OCI-LY3 (cell line): Measurements from ENCODE around the gene PTRH1.

Experiments used
- H2AFZ ChIP-seq: fragments of 200-600, 300-600 bp; shearing (Covaris generic); 2 replicates; pipeline ENCODE4 v1.6.0; 2014; ENCODE audit warnings: antibody characterized with exemption, low read depth, low read length
- H3K27ac ChIP-seq: fragments of 200-600, 300-600 bp; sonication (generic); 2 replicates; pipeline ENCODE4 v1.5.1; 2014; ENCODE audit warnings: mild to moderate bottlenecking, low read length, moderate library complexity, mixed read lengths
- H3K27me3 ChIP-seq: fragments of 200-600, 300-600 bp; sonication (generic); 2 replicates; pipeline ENCODE4 v1.6.1; 2014; ENCODE audit warnings: low read depth, low read length, mixed read lengths
- H3K36me3 ChIP-seq: fragments of 200-600, 300-600 bp; sonication (generic); replicated peaks from 2 replicates; pipeline ENCODE3; 2014; ENCODE audit warnings: low read depth, low read length, mixed read lengths
- H3K4me1 ChIP-seq: fragments of 300-600, 200-600 bp; sonication (generic); 2 replicates; pipeline ENCODE4 v1.6.1; 2014; ENCODE audit warnings: low read length, mixed read lengths
- H3K4me2 ChIP-seq: fragments of 200-600, 300-600 bp; sonication (generic); 2 replicates; pipeline ENCODE4 v1.6.1; 2014; ENCODE audit warnings: low read length, mixed read lengths
- H3K4me3 ChIP-seq: fragments of 300-600, 200-600 bp; sonication (generic); 2 replicates; pipeline ENCODE4 v1.5.1; 2014; ENCODE audit warnings: antibody characterized with exemption, mild to moderate bottlenecking, low read length, moderate library complexity
- H3K79me2 ChIP-seq: fragments of 300-600, 200-600 bp; shearing (Covaris generic); 2 replicates; pipeline ENCODE4 v1.6.1; 2014; ENCODE audit warnings: mild to moderate bottlenecking, low read length, mixed read lengths
- H3K9ac ChIP-seq: fragments of 300-600, 200-600 bp; shearing (Covaris generic); 2 replicates; pipeline ENCODE4 v1.6.0; 2014; ENCODE audit warnings: mild to moderate bottlenecking, low read length, moderate library complexity
- H3K9me3 ChIP-seq: fragments of 200-600, 300-600 bp; shearing (Covaris generic); 2 replicates; pipeline ENCODE4 v1.6.1; 2014; ENCODE audit warnings: low read length, mixed read lengths; ENCODE audit not compliant: insufficient read depth
- H4K20me1 ChIP-seq: fragments of 200-600, 300-600 bp; sonication (generic); 2 replicates; pipeline ENCODE4 v1.6.1; 2016; ENCODE audit warnings: low read length, mixed read lengths; ENCODE audit not compliant: insufficient read depth
- CTCF ChIP-seq: fragments of 200-600, 300-600 bp; sonication (generic); IDR thresholded peaks from 2 replicates; pipeline ENCODE4 v1.5.1; 2014; ENCODE audit warnings: antibody characterized with exemption, low read length, low read depth
- EZH2phosphoT487 ChIP-seq: fragments of 200-600 bp; shearing (Covaris generic); IDR thresholded peaks from 2 replicates; pipeline ENCODE4 v1.6.1; 2018; ENCODE audit warnings: antibody characterized with exemption, mixed run types, low read depth

PTRH1 gene

GRCh38 chr9:127755061-127756060 is 39.9 kb upstream of the PTRH1 start:
- TF ChIP-seq CTCF (no peak), EZH2phosphoT487 (no peak)
- Histone ChIP-seq H3K27me3 (no peaks in the 10 kb centered on the region), H2AFZ (no peak overlapping the region), H3K9me3 (no peaks in the 10 kb centered on the region), H4K20me1 (peaks cover 45% of the 10 kb centered on the region), H3K4me2 (no peak overlapping the region), H3K36me3 (peaks cover 21% of the 10 kb centered on the region), H3K27ac (no peak overlapping the region), H3K9ac (no peak overlapping the region), H3K4me1 (no peaks in the 10 kb centered on the region), H3K4me3 (no peak overlapping the region), H3K79me2 (no peaks in the 10 kb centered on the region)

GRCh38 chr9:127754099-127755060 is 38.9 kb upstream of the PTRH1 start:
- H3K4me3 ChIP-seq: no peak overlapping the region
- H3K4me2 ChIP-seq: no peak overlapping the region
- H3K9ac ChIP-seq: no peak overlapping the region
- no peaks in the 10 kb centered on the region for H3K79me2 ChIP-seq
- peaks cover 50% of the 10 kb centered on the region for H4K20me1 ChIP-seq
- no peak overlapping the region for H3K27ac ChIP-seq
- TF ChIP-seq EZH2phosphoT487: no peak
- TF ChIP-seq CTCF: no peak
- no peak overlapping the region for H2AFZ ChIP-seq
- H3K27me3 ChIP-seq: no peaks in the 10 kb centered on the region
- H3K36me3 ChIP-seq: peaks cover 27% of the 10 kb centered on the region
- no peaks in the 10 kb centered on the region for H3K9me3 ChIP-seq
- no peaks in the 10 kb centered on the region for H3K4me1 ChIP-seq

GRCh38 chr9:127753622-127754021 is 38.2 kb upstream of the PTRH1 start:
- H3K4me2 ChIP-seq: no peak overlapping the region
- no peaks in the 10 kb centered on the region for H3K9me3 ChIP-seq
- peaks cover 48% of the 10 kb centered on the region for H4K20me1 ChIP-seq
- no peak overlapping the region for H3K9ac ChIP-seq
- no peak for TF ChIP-seq CTCF
- TF ChIP-seq EZH2phosphoT487: no peak
- no peak overlapping the region for H3K27ac ChIP-seq
- no peaks in the 10 kb centered on the region for H3K79me2 ChIP-seq
- no peak overlapping the region for H3K4me3 ChIP-seq
- no peak overlapping the region for H2AFZ ChIP-seq
- H3K36me3 ChIP-seq: peaks cover 30% of the 10 kb centered on the region
- H3K4me1 ChIP-seq: no peaks in the 10 kb centered on the region
- no peaks in the 10 kb centered on the region for H3K27me3 ChIP-seq

DNA sequence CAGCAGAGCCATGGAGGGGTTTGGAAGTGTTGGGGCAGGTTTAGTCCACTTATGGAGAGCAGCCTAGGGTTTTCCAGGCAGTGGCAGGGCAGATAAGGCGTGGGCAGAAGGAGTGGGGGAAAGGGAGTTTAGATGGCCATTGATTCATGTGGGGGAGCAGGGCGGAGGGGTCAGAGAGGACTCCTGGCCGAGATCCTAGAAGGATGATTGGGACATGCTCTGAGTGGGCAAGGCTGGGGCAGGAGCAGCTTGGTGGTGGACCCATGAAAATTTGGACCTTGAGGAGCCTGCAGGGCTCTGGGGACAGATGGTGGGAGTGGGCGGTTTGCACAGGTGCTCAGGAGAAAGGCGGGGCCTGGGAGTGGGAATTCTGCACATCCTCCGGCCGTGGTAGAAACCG is 37.7 kb upstream of the PTRH1 start:
- Histone ChIP-seq H3K9me3 (no peaks in the 10 kb centered on the region), H3K36me3 (peaks cover 32% of the 10 kb centered on the region), H3K4me3 (no peak overlapping the region), H3K4me1 (no peaks in the 10 kb centered on the region), H2AFZ (no peak overlapping the region), H3K27ac (no peak overlapping the region), H3K27me3 (no peaks in the 10 kb centered on the region), H3K79me2 (no peaks in the 10 kb centered on the region), H4K20me1 (peaks cover 45% of the 10 kb centered on the region), H3K4me2 (no peak overlapping the region), H3K9ac (no peak overlapping the region)
- no peak for TF ChIP-seq CTCF
- no peak for TF ChIP-seq EZH2phosphoT487
